AG04450 (cell line): ENCODE measurements around the gene SNX18. TPM values are rescaled to one million over a fixed set of nuclear protein-coding genes. Genes with fewer than 3 reads are reported as not detected.

Source experiments
- CTCF ChIA-PET: fragments of 300-600, 350-600 bp; formaldehyde crosslinking; extraction: SDS; loops from one replicate; lab custom pipeline; 2022; ENCODE audit warnings: antibody characterized with exemption, inconsistent platforms; lab: Charles Lee
- POLR2A ChIA-PET: fragments of 350-600 bp; formaldehyde crosslinking; extraction: SDS; loops from one replicate; lab custom pipeline; 2021; ENCODE audit warnings: antibody characterized with exemption, inconsistent platforms; lab: Yijun Ruan, JAX
- DNase-seq: peaks from one replicate; pipeline ENCODE4 v3.0.0-alpha.2; 2011; ENCODE audit warnings: low read depth, low spot score
- H3K27ac ChIP-seq: one replicate; pipeline ENCODE4 v1.5.1; 2012; ENCODE audit warnings: low read depth, low read length, control low read depth
- H3K27me3 ChIP-seq: one replicate; pipeline ENCODE4 v1.6.0; 2012; ENCODE audit warnings: low read length; ENCODE audit not compliant: control insufficient read depth, insufficient read depth
- H3K4me3 ChIP-seq: 2 replicates; pipeline ENCODE4 v1.5.1; 2011; ENCODE audit warnings: mild to moderate bottlenecking, low read depth, low read length, control low read depth
- H3K9me3 ChIP-seq: 2 replicates; pipeline ENCODE4 v1.5.1; 2012; ENCODE audit warnings: low read length; ENCODE audit not compliant: control insufficient read depth, insufficient read depth
- CTCF ChIP-seq: IDR thresholded peaks from 2 replicates; pipeline ENCODE4 v1.5.1; 2011; ENCODE audit warnings: low read depth, low read length, control low read depth, inconsistent platforms
- polyA plus RNA-seq: library from polyadenylated mRNA; depleted of rRNA; stranded (reverse); fragments of >200 nt; gene quantifications from 2 replicates; pipeline ENCODE4 v1.2.3, GENCODE V29; 2011

The SNX18 gene
- polyA plus RNA-seq, 1 experiment: 74.1 TPM

- Histone ChIP-seq H3K27me3 (no peaks in the 10 kb centered on the region), H3K27ac (no peak overlapping the region), H3K4me3 (no peak overlapping the region), H3K9me3 (no peaks in the 10 kb centered on the region)
- ChIA-PET CTCF (interaction anchor here (1.2 kb wide), 1 partner anchor 271 kb away, joined by 3 read pairs; no protein-coding TSS in a partner anchor), POLR2A (no interaction called here)
- no peak for DNase-seq
- TF ChIP-seq CTCF: no peak
Measured at GRCh38 chr5:54573812-54574489, 56.4 kb downstream of the SNX18 start.

- Histone ChIP-seq H3K4me3 (no peak overlapping the region), H3K27ac (no peak overlapping the region), H3K27me3 (no peaks in the 10 kb centered on the region), H3K9me3 (no peaks in the 10 kb centered on the region)
- no peak for DNase-seq
- CTCF ChIA-PET: no interaction called here
- POLR2A ChIA-PET: no interaction called here
- no peak for TF ChIP-seq CTCF
Measured at GRCh38 chr5:54577528-54577927, 60.0 kb downstream of the SNX18 start.

GRCh38 chr5:54577937-54578653 is 60.5 kb downstream of the SNX18 start:
- CTCF ChIA-PET: no interaction called here
- POLR2A ChIA-PET: no interaction called here
- DNase-seq: no peak

GRCh38 chr5:54579591-54580295 is 62.2 kb downstream of the SNX18 start:
- H3K9me3 ChIP-seq: no peaks in the 10 kb centered on the region
- DNase-seq: no peak
- ChIA-PET POLR2A (interaction anchor here (0.7 kb wide), 1 partner anchor 61 kb away, joined by 3 read pairs; no protein-coding TSS in a partner anchor), CTCF (interaction anchor here (1.5 to 1.9 kb wide), 3 partner anchors 63 to 287 kb away, joined by 4 to 6 read pairs (median 5); no protein-coding TSS in a partner anchor)
- no peak for TF ChIP-seq CTCF
- H3K4me3 ChIP-seq: no peak overlapping the region
- H3K27ac ChIP-seq: no peak overlapping the region
- H3K27me3 ChIP-seq: no peaks in the 10 kb centered on the region

More at GRCh38 chr5:54577937-54578653, 60.5 kb downstream of the SNX18 start:
- Histone ChIP-seq H3K4me3 (no peak overlapping the region), H3K27me3 (no peaks in the 10 kb centered on the region), H3K27ac (no peak overlapping the region), H3K9me3 (no peaks in the 10 kb centered on the region)
- TF ChIP-seq CTCF: no peak
